NCI-H510A treated with DMSO at 0.1 percent for 48 hours (cell line): ENCODE results near the gene SYF2.
"Not testable (repeated sequence)": the region's sequence is repeated elsewhere in the genome, so short reads cannot be mapped to it uniquely, and the experiment has no call there.

Source experiments
- DNase-seq: peaks from one replicate; lab custom pipeline; 2025; lab: John Stamatoyannopoulos, UW

The SYF2 gene

DNA sequence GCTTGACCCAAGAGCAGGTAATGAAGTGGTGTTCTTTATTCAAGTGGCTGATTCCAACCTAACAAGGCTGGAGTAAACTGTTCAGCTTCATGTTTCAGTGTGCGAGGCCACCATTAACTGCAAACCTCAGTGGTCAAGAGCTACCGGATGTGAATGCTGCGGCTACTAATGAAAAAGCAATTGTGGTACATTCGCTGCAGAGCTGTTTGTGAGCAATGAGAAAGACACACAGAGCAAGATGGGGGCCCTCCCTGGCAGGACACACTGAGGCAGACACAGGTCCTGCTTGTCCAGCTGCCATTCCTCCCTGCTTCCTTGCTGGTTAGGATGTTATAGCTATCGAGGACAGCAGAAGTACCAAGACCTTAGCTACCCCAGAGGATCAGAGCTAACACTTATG lies 26.1 kb downstream of the SYF2 start:
- peak; percentile 23 for DNase-seq

DNA sequence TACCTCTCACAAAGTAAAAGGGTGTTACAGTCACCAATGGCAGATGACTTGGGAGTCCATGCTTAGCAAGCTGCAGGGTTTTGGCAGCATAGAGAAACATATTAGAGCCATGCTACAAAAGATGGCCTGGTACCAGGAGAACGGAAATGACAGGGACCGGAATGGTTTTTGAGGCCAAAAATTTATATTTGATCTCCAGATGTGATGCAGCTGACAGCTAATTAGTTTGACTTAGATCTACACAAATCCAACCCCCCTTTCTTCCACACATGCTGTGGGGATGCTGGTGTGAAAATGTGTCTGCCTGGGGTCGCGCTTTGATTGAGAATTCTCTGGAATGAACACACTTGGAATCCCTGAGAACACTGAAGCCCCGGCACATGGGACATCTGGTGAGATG lies 26.5 kb downstream of the SYF2 start:
- no peak for DNase-seq

DNA sequence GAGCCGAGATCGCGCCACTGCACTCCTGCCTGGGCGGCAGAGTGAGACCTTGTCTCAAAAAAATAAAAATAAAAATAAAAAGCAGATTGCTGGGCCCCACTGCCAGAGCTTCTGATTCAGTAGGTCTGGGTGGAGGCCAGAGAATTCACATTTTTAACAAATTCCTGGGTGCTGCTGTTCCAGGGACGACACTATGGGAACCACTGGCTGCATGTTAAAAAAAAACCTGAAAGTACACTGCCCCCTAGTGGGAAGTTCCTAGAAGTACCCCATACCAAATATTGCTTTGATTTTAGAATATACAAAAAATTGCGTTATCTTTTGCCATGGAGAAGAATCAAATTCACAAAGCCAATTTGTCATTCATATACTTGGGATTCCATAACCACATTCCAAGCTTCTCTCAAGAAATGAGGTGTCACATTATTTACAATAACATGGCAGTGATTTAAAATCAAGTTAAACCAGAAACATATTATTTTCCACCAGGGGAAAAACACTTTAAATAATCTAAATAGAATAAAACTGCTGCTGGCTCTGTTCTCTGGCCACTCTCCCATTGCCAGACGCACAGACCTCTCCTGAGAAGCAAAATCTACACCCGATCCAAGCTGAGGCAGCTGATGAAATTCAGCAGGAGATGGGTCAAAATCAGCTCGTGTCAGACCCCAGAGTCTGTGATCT lies 27.4 kb downstream of the SYF2 start:
- peak; percentile 64 for DNase-seq

DNA sequence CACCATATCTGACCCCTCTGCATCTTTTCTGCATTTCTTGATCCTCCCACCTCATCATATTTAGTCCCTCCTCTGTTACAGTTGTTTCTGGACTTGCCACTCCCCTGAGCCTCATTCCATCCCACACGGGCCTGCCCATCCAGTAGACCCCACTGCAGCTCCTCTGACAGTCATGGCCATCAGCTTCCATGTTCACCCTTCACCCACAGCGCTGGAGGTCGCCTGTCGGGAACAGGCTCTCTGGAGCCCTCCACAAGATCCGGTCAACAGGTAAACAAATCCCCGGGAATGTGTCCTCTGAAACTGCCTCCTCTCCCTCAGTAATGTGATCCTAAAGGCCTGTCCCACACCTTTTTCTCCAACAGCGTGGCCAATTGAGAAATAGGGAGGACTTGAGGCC lies 31.3 kb downstream of the SYF2 start:
- no peak for DNase-seq

DNA sequence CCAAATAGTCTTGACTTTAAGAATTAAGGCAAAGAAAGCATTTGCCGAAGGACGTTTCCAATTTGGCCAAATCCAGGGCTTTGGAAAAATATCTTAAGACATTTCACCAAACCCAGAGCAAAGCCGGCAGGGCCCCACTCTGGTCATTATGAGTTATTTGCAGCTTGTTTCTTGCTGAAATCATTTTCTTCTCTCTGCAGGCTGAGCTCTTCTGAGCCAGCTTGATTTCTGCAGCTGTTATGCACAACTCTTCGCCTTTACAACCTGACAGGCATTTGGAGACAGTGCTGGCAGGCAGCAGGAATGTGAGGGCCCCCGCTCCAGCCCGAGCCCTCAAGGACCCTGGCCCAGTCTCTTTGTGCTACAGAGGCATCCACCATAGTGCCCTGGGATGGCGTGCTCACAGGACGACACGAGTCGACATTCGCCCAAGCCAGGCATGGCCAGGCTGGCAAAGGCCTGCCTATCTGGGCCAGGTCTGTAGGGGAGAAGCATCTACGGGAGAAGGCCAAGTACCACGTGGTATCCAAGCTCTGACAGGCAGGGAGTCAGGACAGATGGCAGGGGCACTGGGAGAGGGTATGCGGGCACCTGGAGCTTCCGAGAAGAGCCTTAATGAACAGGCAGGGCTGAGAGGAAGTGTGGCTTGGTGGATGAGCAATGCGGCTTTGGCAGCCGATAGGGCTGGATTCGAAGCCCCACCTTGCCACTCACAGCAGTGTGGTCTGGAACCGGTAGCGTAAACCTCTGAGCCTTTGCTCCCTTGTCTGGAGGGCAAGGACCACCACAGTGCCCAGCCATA lies 32.3 kb downstream of the SYF2 start:
- DNase-seq = no peak

DNA sequence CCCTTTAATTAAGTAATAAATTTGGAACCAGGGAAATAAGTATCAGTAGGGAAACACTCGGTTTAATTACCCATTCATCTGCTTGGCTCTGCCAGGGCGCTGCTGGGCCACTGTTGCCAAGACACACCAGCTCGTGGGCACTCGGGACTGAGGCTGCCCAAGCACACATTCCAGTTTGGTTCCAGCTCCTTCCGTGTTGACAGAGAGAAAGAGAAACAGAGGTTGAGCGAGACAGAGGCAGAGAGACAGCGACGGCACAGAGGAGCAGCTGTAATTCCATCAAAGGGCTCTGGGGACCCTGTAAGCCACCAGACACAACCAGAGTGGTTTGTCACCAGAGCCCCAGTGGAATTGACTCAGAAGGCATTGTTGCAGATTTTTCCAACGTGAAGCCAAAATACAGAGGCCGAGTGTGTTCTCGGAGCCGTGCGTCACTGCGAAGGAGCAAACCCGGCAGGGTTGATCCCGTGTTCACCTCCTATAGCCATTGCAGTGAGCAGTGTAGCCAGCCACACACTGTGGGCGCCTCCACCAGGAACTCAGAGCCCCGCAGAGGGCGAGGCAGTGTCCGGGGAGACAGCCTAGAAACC lies 33.5 kb downstream of the SYF2 start:
- DNase-seq = no peak

DNA sequence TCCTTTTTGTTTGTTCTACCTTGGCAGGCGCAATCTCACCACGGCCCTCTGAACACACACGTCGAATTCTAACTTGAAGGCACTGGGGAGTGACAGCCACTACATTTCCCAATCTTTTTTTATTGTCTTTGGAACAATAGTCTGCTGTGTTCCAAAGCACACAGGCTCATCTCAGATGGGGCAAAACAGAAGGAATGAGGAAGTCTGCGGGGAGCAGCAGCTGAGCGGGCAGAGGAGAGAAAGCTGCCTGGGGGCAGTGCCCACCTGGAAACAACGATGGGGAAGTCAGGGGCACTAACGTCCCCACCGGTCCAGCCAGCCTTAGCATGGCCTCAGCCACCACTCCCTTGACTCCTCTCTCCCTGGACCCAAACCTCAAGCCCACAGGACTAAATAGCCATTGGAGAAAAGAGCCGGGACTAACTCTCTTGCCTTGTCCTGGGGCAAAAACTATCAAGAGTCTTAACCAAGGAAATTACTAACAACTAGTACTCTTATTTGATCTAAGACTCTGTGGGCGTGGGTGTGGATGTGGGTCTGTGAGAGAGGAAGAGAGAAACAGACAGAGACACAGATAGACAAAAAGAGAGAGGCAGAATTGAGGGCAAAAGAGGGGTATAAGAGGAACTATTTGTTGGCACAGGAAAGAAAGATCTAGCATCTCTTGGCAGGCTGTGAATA lies 34.2 kb downstream of the SYF2 start:
- no peak for DNase-seq

DNA sequence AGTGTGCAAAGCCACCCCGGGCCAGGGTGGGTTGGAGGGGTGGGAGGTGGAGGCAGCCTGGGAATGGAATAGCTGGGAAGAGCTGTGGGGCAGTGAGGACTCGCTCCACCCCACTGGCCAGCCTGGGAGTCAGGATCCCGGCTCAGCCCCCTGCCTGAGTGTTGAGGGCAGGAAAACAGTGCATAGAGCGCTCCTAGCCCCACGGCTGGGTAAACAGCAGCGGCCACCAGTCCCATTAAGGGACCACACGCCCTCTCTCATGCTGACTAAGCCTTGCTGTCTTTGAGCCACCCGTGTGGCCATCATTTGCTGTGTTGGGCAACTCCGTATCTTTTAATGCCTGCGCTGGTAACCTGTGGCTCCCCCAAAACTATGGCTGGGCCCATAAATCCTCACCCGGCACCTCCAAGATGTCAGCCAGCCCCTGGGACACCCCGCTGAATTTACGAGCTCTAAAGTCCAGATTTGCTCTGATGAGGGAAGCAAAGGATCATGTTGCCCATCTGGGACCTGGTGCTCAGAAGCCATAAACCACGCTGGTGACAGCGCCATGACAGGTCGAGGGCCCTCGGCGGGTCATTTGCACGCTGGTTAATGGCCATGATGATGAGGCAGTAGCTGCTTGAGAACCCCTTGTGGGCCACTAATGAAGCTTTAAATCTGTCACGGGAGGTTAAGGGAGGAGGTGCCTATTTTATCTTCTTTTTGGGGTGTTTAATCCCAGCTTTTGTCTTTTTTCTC lies 34.9 kb downstream of the SYF2 start:
- peak; percentile 71 for DNase-seq

DNA sequence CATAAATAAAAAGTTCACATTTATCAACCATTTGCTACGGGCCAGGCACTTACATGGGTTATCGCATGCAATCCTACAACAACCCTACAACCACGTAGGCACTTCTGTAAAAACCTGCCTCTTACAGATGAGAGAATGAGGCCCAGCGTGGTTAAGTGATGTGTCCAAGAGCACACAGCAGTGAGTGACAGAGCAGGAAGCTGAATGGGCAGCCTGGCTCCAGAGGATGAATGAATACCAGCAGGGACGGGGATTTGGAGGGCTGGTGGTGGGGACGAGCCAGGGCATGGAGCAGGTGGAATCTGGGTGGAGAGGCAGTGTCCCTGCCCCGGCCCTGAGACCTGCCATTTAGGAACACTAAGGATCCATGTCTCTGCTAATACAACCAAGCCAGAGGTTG lies 35.5 kb downstream of the SYF2 start:
- DNase-seq = no peak

DNA sequence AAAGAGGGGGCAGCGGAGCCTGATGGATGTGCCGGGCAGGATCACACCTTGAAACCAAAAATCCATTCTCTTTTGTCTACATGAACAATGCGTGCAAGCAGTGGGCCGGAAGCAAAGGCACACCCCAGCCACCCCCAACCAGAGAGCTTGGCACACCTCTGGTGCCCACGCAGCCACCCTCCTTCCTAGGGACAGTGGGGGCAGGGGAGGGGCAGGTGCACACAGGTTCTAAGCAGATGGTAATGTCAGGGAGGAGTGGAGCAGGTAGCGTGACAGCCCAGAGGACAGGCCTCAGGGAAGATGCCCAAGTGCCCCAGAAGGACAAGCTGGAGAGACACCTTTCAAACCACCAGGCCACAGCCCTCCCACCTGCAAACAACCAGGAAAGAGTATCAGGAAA lies 36.5 kb downstream of the SYF2 start:
- peak; percentile 40 for DNase-seq

DNA sequence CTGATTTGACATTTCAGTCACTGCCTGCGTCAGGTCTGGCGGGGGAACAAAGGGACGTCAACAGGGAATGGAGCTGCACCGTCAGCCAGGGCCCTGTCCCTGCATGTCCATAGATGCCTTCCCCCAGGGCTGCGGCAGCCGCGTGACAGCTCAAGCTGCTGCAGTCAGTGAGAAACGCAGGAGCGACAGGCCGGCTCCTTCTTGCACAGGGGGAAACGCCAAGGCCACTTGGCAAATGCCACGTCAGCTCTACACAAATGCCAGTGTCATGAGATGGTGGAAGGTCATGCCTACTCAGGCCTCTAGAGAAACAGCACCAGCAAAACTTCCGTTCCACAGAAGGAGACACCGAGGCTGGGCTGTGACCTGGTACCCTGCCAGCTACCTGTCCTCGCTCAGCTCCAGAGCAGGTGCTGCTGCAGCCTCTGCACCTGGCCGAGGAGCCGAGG lies 37.7 kb downstream of the SYF2 start:
- no peak for DNase-seq

DNA sequence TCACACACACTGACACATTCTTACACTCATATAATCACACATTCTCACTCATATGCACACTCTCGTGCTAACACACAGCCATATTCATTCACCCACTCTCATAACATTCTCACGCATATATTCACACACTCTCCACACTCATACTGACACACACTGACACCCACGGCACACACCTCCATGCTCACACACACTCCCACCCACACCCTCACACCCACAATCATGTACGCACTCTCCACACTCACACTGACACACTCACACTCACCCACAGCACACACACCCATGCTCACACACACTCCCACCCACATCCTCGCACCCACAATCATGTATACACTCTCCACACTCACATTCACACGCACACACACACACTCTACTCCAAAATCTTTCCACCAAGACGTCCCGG lies 38.2 kb downstream of the SYF2 start:
- no peak for DNase-seq

DNA sequence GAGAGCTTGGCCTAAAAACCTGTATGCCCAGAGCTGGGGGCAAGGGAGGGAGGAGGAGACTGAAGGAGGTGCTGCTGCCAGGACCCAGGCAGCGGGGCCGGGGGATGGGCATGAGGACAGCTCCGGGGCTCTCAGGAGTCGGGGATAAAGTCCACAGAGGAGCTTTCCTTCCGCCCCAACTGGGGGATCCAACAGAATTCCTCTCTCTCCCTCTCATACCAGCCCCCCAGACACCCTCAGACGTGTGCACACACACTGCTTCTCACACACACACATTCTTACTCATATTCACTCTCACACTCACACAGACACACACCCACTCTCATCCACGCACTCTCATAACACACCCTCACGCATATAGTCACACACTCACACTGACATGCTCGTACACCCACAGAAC lies 39.1 kb downstream of the SYF2 start:
- DNase-seq = no peak

DNA sequence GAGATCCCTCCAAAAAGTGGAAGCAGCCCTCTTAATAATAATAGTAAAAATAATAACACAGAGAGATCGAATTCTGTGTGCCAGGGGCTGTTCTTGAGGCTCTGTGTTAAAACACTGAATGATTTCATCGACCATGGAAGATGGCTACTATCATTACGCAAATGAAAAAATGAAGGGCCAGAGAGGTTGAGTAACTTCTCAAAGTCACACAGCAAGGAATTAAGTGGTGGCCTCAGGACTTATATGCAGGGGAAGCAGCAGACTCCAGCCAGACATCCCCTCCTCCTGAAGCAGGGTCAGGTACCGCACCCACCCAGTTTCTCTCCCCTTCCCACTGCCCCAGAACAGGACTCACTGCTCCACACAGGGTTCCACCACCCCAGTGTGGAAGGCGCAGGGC lies 40.1 kb downstream of the SYF2 start:
- no peak for DNase-seq

DNA sequence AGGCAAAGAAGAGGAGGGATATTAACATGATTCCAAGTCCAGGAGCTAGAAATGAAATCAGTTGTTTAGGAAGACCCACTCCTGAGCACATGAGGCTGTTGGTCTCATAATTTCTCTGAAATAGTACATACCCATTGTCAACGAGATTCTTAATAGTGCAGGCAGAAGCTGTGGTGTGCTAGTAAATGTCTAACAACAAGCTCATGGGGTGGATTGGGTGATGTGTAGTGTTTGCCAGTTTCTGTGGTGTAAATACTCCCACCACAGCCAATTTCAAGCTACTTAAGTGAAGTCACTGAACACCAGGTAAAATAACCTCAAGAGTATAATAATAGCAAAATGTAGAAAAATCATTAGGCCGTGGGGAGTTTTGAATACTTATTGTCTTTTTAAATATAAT lies 42.0 kb downstream of the SYF2 start:
- no peak for DNase-seq

DNA sequence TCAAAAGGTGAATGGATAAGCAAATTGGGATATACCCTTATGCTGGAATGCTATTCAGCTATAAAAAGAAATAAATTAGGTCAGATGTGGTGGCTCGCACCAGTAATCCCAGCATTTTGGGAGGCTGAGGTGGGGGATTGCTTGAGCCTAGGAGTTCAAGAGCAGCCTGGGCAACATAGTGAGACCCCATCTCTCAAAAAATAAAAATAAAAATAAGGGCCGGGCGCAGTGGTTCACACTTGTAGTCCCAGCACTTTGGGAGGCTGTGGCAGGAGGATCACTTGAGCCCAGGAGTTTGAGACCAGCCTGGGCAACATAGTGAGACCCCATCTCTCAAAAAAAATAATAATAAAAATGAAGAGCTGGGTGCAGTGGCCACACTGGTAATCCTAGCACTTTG lies 44.4 kb downstream of the SYF2 start:
- not testable (repeated sequence) for DNase-seq

DNA sequence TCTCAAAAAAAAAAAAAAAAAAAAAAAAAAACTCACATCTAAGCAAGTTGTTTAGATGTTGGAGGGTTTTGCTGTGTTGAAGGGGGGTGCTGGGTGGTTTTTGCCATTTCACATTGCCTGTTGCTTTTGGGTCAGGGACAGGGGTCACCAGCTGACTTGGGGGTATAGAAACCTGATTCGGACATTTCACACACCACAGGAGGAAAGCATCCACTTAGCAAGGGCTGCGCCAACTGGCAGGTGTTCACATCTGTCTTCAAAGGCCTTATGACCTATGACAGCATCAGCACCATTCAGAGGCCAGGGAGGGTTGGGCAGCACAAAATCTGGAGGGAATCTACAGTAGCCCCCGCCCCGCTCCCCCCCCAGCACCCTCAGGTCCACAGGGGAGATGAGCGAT lies 45.2 kb downstream of the SYF2 start:
- DNase-seq = no peak

DNA sequence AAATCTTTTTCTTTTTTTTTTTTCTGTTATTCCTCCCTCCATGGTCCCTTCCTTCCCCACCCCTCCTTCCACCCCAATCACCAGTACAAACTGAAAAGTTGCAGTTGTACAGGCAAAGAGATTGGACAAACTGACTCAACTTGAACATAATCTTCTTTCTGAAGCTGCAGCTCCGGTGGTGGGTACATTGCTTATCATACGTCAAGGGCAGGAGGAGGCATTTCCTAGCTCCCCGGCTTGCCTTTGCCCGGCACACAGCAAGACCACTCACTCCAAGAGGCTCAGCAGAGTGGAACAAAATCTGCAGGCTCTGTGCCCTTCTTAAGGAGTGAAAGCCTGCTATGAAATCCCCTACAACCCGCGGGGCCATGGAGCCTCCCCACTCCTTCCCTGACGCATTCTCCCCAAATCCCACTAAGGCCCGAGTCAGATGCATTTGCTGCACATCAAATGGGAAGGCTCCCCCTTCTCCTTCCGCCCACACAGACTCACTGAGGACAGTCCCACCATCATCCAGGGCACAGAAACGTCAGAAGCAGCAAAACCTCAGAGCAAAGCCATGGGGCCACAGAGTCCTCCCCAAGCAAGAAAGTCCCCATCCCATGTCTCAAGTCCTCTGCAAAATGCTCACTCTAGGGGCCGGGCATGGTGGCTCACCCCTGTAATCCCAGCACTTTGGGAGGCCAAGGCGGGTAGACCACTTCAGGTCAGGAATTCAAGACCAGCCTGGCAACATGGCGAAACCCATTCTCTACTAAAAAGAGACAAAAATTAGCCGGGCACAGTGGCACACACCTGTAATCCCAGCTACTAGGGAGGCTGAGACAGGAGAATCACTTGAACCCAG lies 45.9 kb downstream of the SYF2 start:
- no peak for DNase-seq

DNA sequence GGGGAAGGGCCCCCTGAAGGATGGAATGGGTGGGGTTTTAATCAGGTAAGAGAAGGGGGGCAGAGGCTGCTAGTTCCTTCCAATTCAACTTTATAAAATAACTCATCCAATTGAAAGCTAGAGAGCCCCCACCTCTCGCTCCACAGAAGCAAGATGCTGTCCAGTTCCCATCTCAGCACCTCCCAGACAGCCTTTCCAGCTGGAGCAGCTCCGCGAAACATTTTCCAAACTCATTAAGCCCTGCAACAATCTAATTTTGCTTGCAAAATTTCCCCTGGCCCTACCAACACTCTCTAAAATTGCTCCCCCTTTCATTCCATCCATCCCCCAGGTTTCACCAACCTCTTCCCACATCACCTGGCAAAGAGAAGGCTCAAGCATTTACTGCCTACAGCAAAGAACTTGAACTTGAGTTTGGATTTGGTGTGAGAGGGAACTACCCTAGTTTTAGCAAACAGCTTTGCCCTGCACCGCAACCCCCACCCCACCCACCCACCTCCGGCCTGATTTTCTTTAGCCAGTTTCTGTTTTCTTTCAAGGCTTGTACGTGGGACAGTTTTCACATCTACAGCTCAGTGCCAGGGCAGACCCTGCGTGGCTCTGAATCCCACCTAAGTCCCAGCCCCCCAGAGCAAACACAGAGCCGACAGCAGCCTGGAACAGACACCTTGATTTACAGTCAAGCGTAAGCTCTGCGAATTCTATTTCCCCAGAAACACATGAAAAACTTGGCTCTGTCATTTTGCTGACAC lies 46.7 kb downstream of the SYF2 start:
- no peak for DNase-seq

DNA sequence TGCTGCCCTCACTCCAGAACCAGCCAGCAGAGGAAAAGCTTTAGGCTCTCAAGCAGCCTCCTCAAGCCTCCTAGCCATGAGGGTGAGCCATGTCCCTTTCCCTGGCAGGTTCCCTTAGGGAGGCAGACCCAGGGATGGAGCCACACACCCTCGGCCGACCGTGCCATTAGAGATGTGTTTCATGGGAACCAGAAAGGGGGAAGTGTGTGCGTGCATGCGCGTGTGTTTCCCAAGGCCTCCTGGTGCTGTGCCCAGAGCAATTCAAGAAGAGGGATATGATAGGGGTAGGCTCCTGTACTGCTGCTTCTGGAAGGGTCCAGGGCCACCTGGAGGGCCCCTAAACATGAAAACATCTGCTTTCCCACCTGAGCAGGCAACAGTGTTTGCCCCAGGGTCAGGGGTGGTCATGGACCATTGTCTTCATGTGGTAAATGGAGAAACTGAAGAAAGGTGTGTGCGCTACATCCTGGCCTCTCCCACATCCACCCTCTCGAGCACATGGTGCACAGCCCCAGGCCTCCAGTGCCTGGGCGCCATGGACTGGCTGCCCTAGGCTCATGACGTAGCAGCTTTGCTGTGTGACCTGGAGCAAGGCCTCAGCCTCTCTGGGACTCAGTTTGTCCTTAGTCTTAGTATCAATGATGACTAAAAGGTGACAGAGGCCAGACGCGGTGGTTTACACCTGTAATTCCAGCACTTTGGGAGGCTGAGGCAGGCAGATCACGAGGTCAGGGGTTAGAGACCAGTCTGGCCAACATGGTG lies 48.1 kb downstream of the SYF2 start:
- DNase-seq = no peak
